ENCODE measurements around the gene SIN3A.

Gene SIN3A

GRCh38 chr15:75380773-75381172 is 70.7 kb downstream of the SIN3A start:
- ATAC-seq (ENCODE audit: low read depth) (no peak), DNase-seq (ENCODE audit: low spot score) (no peak)
- no peaks in the 10 kb centered on the region for H3K9me3 ChIP-seq (ENCODE audit: severe bottlenecking)
- no peaks in the 10 kb centered on the region for H3K4me1 ChIP-seq (ENCODE audit: insufficient read depth, poor library complexity, severe bottlenecking)
- no peak overlapping the region for H3K4me3 ChIP-seq (ENCODE audit: severe bottlenecking)
- no peak overlapping the region for H3K27ac ChIP-seq (ENCODE audit: poor library complexity, severe bottlenecking)
- TF ChIP-seq CTCF (IDR thresholded peaks at IDR 0.05; ENCODE audit: poor library complexity, severe bottlenecking) = no peak
- no peaks in the 10 kb centered on the region for H3K27me3 ChIP-seq (ENCODE audit: insufficient read depth, poor library complexity, severe bottlenecking)
- H3K36me3 ChIP-seq (ENCODE audit: low read depth) = peaks cover 97% of the 10 kb centered on the region

- Histone ChIP-seq H3K27me3 (ENCODE audit: insufficient read depth, poor library complexity, severe bottlenecking) (no peaks in the 10 kb centered on the region), H3K27ac (ENCODE audit: poor library complexity, severe bottlenecking) (peak overlapping the region; percentile 37), H3K4me1 (ENCODE audit: insufficient read depth, poor library complexity, severe bottlenecking) (peaks cover 9% of the 10 kb centered on the region), H3K9me3 (ENCODE audit: severe bottlenecking) (no peaks in the 10 kb centered on the region), H3K36me3 (ENCODE audit: low read depth) (peaks cover 74% of the 10 kb centered on the region), H3K4me3 (ENCODE audit: severe bottlenecking) (no peak overlapping the region)
- DNase-seq (ENCODE audit: low spot score) = no peak
- TF ChIP-seq CTCF (IDR thresholded peaks at IDR 0.05; ENCODE audit: poor library complexity, severe bottlenecking) = no peak
- no peak for ATAC-seq (ENCODE audit: low read depth)
Measured at GRCh38 chr15:75371901-75372688, 79.4 kb downstream of the SIN3A start.

GRCh38 chr15:75371486-75371885 is 80.0 kb downstream of the SIN3A start:
- Histone ChIP-seq H3K27me3 (ENCODE audit: insufficient read depth, poor library complexity, severe bottlenecking) (no peaks in the 10 kb centered on the region), H3K9me3 (ENCODE audit: severe bottlenecking) (no peaks in the 10 kb centered on the region), H3K36me3 (ENCODE audit: low read depth) (peaks cover 76% of the 10 kb centered on the region), H3K4me3 (ENCODE audit: severe bottlenecking) (no peak overlapping the region), H3K27ac (ENCODE audit: poor library complexity, severe bottlenecking) (peak overlapping the region; percentile 37), H3K4me1 (ENCODE audit: insufficient read depth, poor library complexity, severe bottlenecking) (peaks cover 9% of the 10 kb centered on the region)
- no peak for ATAC-seq (ENCODE audit: low read depth)
- DNase-seq (ENCODE audit: low spot score) = no peak
- no peak for TF ChIP-seq CTCF (IDR thresholded peaks at IDR 0.05; ENCODE audit: poor library complexity, severe bottlenecking)

GRCh38 chr15:75369897-75370581 is 81.5 kb downstream of the SIN3A start:
- no peak for TF ChIP-seq CTCF (IDR thresholded peaks at IDR 0.05; ENCODE audit: poor library complexity, severe bottlenecking)
- Histone ChIP-seq H3K9me3 (ENCODE audit: severe bottlenecking) (no peaks in the 10 kb centered on the region), H3K4me1 (ENCODE audit: insufficient read depth, poor library complexity, severe bottlenecking) (peaks cover 9% of the 10 kb centered on the region), H3K4me3 (ENCODE audit: severe bottlenecking) (no peak overlapping the region), H3K27me3 (ENCODE audit: insufficient read depth, poor library complexity, severe bottlenecking) (no peaks in the 10 kb centered on the region), H3K36me3 (ENCODE audit: low read depth) (peaks cover 76% of the 10 kb centered on the region), H3K27ac (ENCODE audit: poor library complexity, severe bottlenecking) (peak overlapping the region; percentile 84)
- ATAC-seq (ENCODE audit: low read depth) = no peak
- DNase-seq (ENCODE audit: low spot score) = no peak
